Tibial nerve (tissue), 4 donors: Measurements from ENCODE around the gene MUC5B. TPM values are rescaled to one million over a fixed set of nuclear protein-coding genes. Genes with fewer than 3 reads are reported as not detected.

Experiments
- DNase-seq, 2 donors: peaks; one replicate each; pipeline ENCODE4 v3.0.0-alpha.2; 2019; ENCODE audit warnings: low spot score in 2 of 2
- H3K27ac ChIP-seq, 4 donors: fragments of 200-600 bp; sonication (generic) in 3 of 4; one replicate each; pipeline ENCODE4 v1.5.1; 2017 to 2019; ENCODE audit warnings: mild to moderate bottlenecking in 1 of 4
- H3K27me3 ChIP-seq, 2 donors: fragments of 200-600 bp; sonication (generic) in 1 of 2; one replicate each; pipeline versions ENCODE4 v1.5.1 to v1.6.0; 2017 to 2019
- H3K36me3 ChIP-seq, 3 donors: fragments of 200-600 bp; sonication (generic); one replicate each; pipeline ENCODE4 v1.5.1; 2018 to 2019
- H3K4me1 ChIP-seq, 4 donors: fragments of 200-600 bp; sonication (generic) in 3 of 4; one replicate each; pipeline ENCODE4 v1.5.1; 2017 to 2019
- H3K4me3 ChIP-seq, 4 donors: fragments of 200-600 bp; sonication (generic) in 3 of 4; one replicate each; pipeline ENCODE4 v1.5.1; 2017 to 2019; ENCODE audit warnings: mild to moderate bottlenecking in 1 of 4, moderate library complexity in 1 of 4
- H3K9me3 ChIP-seq, 4 donors: fragments of 200-600 bp; sonication (generic) in 3 of 4; one replicate each; pipeline ENCODE4 v1.5.1; 2017 to 2019
- EP300 ChIP-seq, 2 donors: sonication (generic); formaldehyde crosslinking; IDR thresholded peaks; one replicate each; pipeline ENCODE4 v1.6.1; 2017; ENCODE audit warnings: antibody characterized with exemption in 2 of 2, mild to moderate bottlenecking in 1 of 2
- POLR2A ChIP-seq, 2 donors: fragments of 450-650 bp; IDR thresholded peaks; one replicate each; pipeline ENCODE4 v1.6.1; 2017; ENCODE audit warnings: antibody characterized with exemption in 2 of 2, mild to moderate bottlenecking in 2 of 2, moderate library complexity in 2 of 2
- WGBS, 2 donors: methylation state at CpG; one replicate each; pipeline ENCODE4 v1.1.5; 2018; 5-methylcytosine and 5-hydroxymethylcytosine counted together
- total RNA-seq, 4 donors: library from RNA; depleted of rRNA; stranded (reverse); fragments of >200 nt; gene quantifications; one replicate each; pipeline ENCODE4 v1.1.0, GENCODE V29; 2016
- TF ChIP-seq, protein P1 (sequence below), 5 experiments: fragments of 200-600 bp in 3 of 5; fragments of 450-650 bp in 2 of 5; sonication (generic) in 3 of 5; IDR thresholded peaks; one replicate each; pipeline ENCODE4 v1.5.1; 2016 to 2019; ENCODE audit warnings: antibody characterized with exemption in 5 of 5, mild to moderate bottlenecking in 3 of 5, moderate library complexity in 2 of 5

Gene MUC5B
- total RNA-seq, 4 donors from 2014 or later = under 0.01 to 0.22 TPM; not detected in 2

DNA sequence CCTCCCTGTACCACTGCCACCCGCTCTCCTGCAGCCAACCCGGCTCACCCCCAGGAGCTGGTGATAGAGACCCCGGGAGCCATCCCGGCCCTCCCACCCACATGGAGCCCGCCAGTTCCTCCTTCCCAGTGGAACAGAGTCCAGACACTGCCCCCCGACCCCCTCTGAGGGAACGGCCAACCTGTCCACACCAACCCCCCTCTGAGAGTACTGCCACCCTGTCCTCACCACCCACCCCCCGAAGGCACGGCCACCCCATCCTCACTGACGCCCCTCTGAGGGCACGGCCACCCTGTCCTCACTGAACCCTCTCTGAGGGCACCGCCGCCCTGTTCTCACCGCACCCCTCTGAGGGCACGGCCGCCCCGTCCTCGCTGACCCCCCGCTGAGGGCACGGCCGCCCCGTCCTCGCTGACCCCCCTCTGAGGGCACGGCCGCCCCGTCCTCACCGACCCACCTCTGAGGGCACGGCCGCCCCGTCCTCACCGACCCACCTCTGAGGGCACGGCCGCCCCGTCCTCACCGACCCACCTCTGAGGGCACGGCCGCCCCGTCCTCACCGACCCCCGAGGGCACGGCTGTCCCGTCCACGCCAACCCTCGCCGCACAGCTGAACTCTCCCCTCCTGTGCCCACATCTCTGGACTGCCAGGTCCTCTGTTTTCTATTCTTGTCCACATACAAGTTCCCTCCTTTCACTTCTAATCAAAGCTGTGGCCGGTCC lies 68.6 kb downstream of the MUC5B start:
- H3K4me3 ChIP-seq = no peak overlapping the region
- peaks cover 0 to 16% (median 0%) of the 10 kb centered on the region in 4 donors for H3K4me1 ChIP-seq
- H3K36me3 ChIP-seq = peaks cover 0 to 84% (median 44%) of the 10 kb centered on the region in 3 donors
- H3K27me3 ChIP-seq = no peaks in the 10 kb centered on the region
- H3K27ac ChIP-seq = peak overlapping the region in 1 of 4 donors; percentile 41
- DNase-seq = no peak
- 85 to 89% methylated on average over 44 to 46 of the region's 46 CpGs for WGBS, 2 donors
- TF ChIP-seq EP300 (IDR thresholded peaks at IDR 0.05) (no peak), POLR2A (IDR thresholded peaks at IDR 0.05) (no peak)
- TF ChIP-seq, protein P1, sequence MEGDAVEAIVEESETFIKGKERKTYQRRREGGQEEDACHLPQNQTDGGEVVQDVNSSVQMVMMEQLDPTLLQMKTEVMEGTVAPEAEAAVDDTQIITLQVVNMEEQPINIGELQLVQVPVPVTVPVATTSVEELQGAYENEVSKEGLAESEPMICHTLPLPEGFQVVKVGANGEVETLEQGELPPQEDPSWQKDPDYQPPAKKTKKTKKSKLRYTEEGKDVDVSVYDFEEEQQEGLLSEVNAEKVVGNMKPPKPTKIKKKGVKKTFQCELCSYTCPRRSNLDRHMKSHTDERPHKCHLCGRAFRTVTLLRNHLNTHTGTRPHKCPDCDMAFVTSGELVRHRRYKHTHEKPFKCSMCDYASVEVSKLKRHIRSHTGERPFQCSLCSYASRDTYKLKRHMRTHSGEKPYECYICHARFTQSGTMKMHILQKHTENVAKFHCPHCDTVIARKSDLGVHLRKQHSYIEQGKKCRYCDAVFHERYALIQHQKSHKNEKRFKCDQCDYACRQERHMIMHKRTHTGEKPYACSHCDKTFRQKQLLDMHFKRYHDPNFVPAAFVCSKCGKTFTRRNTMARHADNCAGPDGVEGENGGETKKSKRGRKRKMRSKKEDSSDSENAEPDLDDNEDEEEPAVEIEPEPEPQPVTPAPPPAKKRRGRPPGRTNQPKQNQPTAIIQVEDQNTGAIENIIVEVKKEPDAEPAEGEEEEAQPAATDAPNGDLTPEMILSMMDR (IDR thresholded peaks at IDR 0.05) = no peak
- no peaks in the 10 kb centered on the region for H3K9me3 ChIP-seq

DNA sequence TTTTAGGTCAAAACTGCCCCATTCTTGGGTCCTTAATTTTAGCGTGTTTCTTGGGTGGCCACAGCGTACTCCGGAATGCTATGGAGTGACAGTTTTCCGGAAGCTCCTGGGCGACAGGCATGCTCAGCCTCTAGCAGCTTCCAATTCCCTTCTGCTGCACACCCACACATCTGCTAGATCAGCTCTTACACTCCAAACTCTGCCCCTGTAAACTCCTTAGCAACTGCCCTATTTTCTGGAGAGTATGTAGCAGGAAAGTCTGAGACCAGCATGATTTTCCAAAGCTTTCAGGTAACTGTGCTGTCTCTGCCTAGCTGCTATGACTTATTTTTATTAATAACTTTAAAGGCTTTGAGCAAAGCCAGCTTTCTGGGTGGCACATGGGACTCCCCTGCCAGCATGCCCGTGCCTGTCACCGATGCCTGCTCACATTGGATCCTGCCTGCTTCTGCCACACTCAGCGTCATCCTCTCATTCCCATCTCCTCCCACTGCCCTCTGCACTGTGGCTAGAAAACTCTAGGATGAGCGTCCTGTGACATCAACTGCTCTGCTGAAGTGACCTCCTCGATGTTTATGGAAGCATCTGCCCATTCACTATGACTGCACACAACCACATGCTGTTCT lies 69.3 kb downstream of the MUC5B start:
- Histone ChIP-seq H3K9me3 (no peaks in the 10 kb centered on the region), H3K4me3 (no peak overlapping the region), H3K4me1 (peaks cover 0 to 19% (median 0%) of the 10 kb centered on the region in 4 donors), H3K27me3 (no peaks in the 10 kb centered on the region), H3K36me3 (peaks cover 0 to 80% (median 42%) of the 10 kb centered on the region in 3 donors), H3K27ac (peak overlapping the region in 1 of 4 donors; percentile 41)
- 81 to 83% methylated on average over 10 of the region's 10 CpGs for WGBS, 2 donors
- TF ChIP-seq, protein P1 (IDR thresholded peaks at IDR 0.05) = no peak
- TF ChIP-seq EP300 (IDR thresholded peaks at IDR 0.05) = no peak
- TF ChIP-seq POLR2A (IDR thresholded peaks at IDR 0.05) = no peak
- DNase-seq = no peak

DNA sequence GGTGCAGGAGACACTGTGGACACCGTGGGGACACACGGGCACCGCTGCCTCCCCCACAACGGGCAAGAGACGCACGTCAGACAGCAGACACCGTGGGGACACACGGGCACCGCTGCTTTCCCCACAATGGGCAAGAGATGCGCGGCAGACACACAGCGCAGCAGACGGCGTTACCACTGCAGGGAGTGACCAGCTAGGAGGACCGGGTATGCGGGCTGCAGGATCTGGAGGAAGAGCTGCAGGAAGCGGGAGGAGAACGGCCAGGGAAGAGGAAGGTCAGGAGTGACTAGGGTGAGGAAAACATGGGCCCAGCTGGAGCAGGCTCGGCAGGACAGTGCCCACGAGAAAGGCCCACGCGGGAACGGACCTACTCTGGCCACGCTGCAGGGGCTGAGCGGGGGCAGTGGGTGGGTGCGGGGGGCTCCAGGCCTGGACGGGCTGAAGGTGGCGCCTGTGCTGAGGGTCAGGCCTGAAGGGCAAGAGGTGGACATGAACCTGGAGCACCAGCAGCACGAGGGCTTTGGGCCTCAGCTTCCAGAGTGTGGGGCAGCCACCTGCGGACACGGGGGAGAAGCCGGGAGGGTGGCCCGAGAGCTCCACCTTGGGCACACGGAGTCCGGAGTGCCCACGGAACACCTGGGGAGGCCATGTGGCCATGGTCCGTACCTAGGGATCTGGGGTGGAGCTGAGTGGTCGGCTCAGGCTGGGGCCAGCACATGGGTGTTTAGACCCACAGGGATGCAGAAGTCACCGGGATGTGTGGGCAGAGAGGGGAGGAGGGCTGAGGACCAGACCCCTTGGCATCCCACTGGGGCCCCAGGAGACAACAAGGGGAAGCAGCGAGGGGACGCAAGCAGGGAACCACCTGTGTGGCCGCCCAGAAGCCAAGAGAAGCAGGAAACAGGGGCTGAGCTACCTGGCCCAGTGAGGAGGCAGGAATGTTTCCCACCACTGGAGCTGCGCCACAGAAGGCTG lies 70.1 kb downstream of the MUC5B start:
- 89 to 90% methylated on average over 42 to 43 of the region's 43 CpGs for WGBS, 2 donors
- Histone ChIP-seq H3K4me1 (peaks cover 0 to 20% (median 2%) of the 10 kb centered on the region in 4 donors), H3K27ac (peak overlapping the region in 1 of 4 donors; percentile 41), H3K4me3 (no peak overlapping the region), H3K27me3 (no peaks in the 10 kb centered on the region), H3K36me3 (peaks cover 0 to 85% (median 41%) of the 10 kb centered on the region in 3 donors), H3K9me3 (no peaks in the 10 kb centered on the region)
- TF ChIP-seq, protein P1 (IDR thresholded peaks at IDR 0.05) = no peak
- TF ChIP-seq EP300 (IDR thresholded peaks at IDR 0.05) (no peak), POLR2A (IDR thresholded peaks at IDR 0.05) (no peak)
- DNase-seq = no peak

DNA sequence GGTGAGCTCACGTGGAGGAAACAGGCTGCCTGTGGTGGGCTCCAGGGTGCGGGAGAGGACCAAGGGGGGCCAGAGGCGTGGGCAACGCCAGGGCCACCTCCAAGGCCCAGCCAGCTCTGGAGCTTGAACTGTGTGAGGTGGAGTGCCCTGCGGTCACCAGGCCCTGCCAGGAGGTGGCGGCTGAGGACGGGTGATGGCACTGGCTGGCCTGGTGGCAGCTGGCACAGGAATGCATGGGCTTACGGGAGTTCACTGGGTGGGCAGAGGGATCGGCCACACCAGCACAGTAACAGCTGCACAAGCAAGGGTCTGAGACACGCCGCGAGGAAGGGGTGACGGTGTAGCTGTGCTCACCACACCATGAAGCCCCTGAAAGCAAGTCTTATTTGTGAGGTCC lies 70.8 kb downstream of the MUC5B start:
- DNase-seq = no peak
- no peaks in the 10 kb centered on the region for H3K27me3 ChIP-seq
- peak overlapping the region in 1 of 4 donors; percentile 33 for H3K27ac ChIP-seq
- H3K36me3 ChIP-seq = peaks cover 0 to 82% (median 34%) of the 10 kb centered on the region in 3 donors
- H3K9me3 ChIP-seq = no peaks in the 10 kb centered on the region
- peaks cover 0 to 26% (median 8%) of the 10 kb centered on the region in 4 donors for H3K4me1 ChIP-seq
- H3K4me3 ChIP-seq = no peak overlapping the region
- WGBS, 2 donors = 72 to 89% methylated on average over 12 to 13 of the region's 13 CpGs
- TF ChIP-seq, protein P1 (IDR thresholded peaks at IDR 0.05) = peak in 4 of 5 experiments; percentile 11 to 41 (median 24)
- TF ChIP-seq EP300 (IDR thresholded peaks at IDR 0.05) (no peak), POLR2A (IDR thresholded peaks at IDR 0.05) (no peak)
